K562 (cell line): ENCODE data around the gene RPL19.

ENCODE experiments used
- CBX8 ChIP-seq: fragments of 200-600 bp; sonication (generic); IDR thresholded peaks from 2 replicates; pipeline ENCODE4 v1.6.1; 2012; ENCODE audit warnings: borderline replicate concordance, mixed run types, low read depth, mild to moderate bottlenecking, moderate library complexity, mixed read lengths, low read length, control low read depth, inconsistent platforms; ENCODE audit not compliant: poor library complexity, severe bottlenecking; ENCODE audit errors: extremely low read depth
- EP300 ChIP-seq: IDR thresholded peaks from 2 replicates; pipeline ENCODE4 v1.6.1; 2012; ENCODE audit warnings: low read length, improper control_type of control experiment
- GABPA ChIP-seq: fragments of 200-800 bp; sonication (Bioruptor generic); conservative IDR thresholded peaks from 2 replicates; pipeline ENCODE4 v1.6.1; 2016; ENCODE audit warnings: low read depth, missing genetic modification characterization, missing compliant biosample characterization
- HDAC8 ChIP-seq: fragments of 450-650 bp; IDR thresholded peaks from 2 replicates; pipeline ENCODE4 v1.6.1; 2016; ENCODE audit warnings: mild to moderate bottlenecking, missing genetic modification characterization, moderate library complexity, missing compliant biosample characterization
- TCF7L2 ChIP-seq: fragments of 150-350 bp; IDR thresholded peaks from 2 replicates; pipeline ENCODE4 v1.6.1; 2016; ENCODE audit warnings: low read depth, mild to moderate bottlenecking, low read length, moderate library complexity
- ZNF644 ChIP-seq: fragments of 200-800 bp; sonication (Bioruptor generic); IDR thresholded peaks from 2 replicates; pipeline ENCODE4 v1.6.1; 2016; ENCODE audit warnings: low read depth, missing genetic modification characterization, missing compliant biosample characterization
- ZNF668 ChIP-seq: fragments of 250-450 bp; sonication (Bioruptor Pico); IDR thresholded peaks from 2 replicates; pipeline ENCODE4 v1.8.0; 2022; ENCODE audit warnings: mild to moderate bottlenecking, inconsistent platforms
- TF ChIP-seq, protein P1 (sequence below), 2 experiments: fragments of 450-650 bp; formaldehyde crosslinking in 1 of 2; IDR thresholded peaks; 2 replicates each; pipeline versions ENCODE4 v1.4.0 to v1.6.1; 2014 to 2020; ENCODE audit warnings: mild to moderate bottlenecking in 2 of 2, borderline replicate concordance in 1 of 2, low read depth in 1 of 2

DNA sequence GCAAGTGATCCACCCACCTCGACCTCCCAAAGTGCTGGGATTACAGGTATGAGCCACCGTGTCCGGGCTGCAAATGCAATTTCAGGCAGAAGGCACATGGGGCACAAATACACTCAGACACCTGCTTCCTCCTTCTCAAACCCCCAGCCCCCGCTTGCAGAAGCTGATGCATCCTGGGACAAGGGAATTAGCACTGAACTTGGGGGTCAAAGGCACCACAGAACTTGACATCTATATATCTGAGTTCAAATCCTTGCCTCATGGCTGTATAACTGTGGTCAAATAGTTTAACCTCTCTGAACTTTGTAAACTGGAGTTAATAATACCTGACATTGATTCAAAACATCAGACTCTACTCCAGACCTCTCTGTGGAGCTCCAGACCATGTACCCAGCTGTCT lies 30.0 kb upstream of the RPL19 start:
- TF ChIP-seq GABPA (tag) (no peak), HDAC8 (no peak), CBX8 (no peak), ZNF644 (tag) (no peak), TCF7L2 (no peak), EP300 (no peak), ZNF668 (CRISPR knock-in tag) (no peak)
- TF ChIP-seq, protein P1, sequence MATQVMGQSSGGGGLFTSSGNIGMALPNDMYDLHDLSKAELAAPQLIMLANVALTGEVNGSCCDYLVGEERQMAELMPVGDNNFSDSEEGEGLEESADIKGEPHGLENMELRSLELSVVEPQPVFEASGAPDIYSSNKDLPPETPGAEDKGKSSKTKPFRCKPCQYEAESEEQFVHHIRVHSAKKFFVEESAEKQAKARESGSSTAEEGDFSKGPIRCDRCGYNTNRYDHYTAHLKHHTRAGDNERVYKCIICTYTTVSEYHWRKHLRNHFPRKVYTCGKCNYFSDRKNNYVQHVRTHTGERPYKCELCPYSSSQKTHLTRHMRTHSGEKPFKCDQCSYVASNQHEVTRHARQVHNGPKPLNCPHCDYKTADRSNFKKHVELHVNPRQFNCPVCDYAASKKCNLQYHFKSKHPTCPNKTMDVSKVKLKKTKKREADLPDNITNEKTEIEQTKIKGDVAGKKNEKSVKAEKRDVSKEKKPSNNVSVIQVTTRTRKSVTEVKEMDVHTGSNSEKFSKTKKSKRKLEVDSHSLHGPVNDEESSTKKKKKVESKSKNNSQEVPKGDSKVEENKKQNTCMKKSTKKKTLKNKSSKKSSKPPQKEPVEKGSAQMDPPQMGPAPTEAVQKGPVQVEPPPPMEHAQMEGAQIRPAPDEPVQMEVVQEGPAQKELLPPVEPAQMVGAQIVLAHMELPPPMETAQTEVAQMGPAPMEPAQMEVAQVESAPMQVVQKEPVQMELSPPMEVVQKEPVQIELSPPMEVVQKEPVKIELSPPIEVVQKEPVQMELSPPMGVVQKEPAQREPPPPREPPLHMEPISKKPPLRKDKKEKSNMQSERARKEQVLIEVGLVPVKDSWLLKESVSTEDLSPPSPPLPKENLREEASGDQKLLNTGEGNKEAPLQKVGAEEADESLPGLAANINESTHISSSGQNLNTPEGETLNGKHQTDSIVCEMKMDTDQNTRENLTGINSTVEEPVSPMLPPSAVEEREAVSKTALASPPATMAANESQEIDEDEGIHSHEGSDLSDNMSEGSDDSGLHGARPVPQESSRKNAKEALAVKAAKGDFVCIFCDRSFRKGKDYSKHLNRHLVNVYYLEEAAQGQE (IDR thresholded peaks at IDR 0.05; ENCODE audit: borderline replicate concordance): no peak
- TF ChIP-seq, protein P1 (CRISPR knock-in tag; IDR thresholded peaks at IDR 0.05; ENCODE audit: low read depth): no peak
